HCT116 (cell line): ENCODE data around the gene MCAM. TPM values are rescaled to one million over a fixed set of nuclear protein-coding genes. Genes with fewer than 3 reads are reported as not detected.

Source experiments
- ATAC-seq: fragments of 200-7000 bp; cut with Tn5 transposase; 2 replicates; pipeline ENCODE4 v1.9.1; 2020; ENCODE audit warnings: mild to moderate bottlenecking, moderate library complexity
- BruUV-seq: library from RNA; stranded (reverse); fragments of 400-500 nt; replicated peaks from 2 replicates; lab custom pipeline; 2021; lab: Mats Ljungman, UMichigan
- CTCF ChIA-PET: fragments of 300-600 bp; sonication (Branson Sonifier 250); formaldehyde crosslinking; loops from one replicate; lab custom pipeline; 2021; ENCODE audit warnings: antibody characterized with exemption; lab: Charles Lee
- POLR2A ChIA-PET: fragments of 300-600, 350-600 bp; sonication (Branson Sonifier 250); formaldehyde crosslinking; loops from one replicate; lab custom pipeline; 2021; ENCODE audit warnings: antibody characterized with exemption; lab: Charles Lee
- RAD21 ChIA-PET, 2 experiments: fragments of 300-600 bp; sonication (Branson Sonifier 250); formaldehyde crosslinking; loops; one replicate each; lab custom pipeline; 2023; ENCODE audit warnings: low total read pairs in 2 of 2; ENCODE audit not compliant: uncharacterized antibody in 2 of 2, unreplicated experiment in 2 of 2, low non-redundant PET in 1 of 2; lab: Charles Lee
- DNase-seq: peaks from one replicate; pipeline ENCODE4 v3.0.0-alpha.2; 2010; ENCODE audit warnings: low read depth, low spot score
- H2AFZ ChIP-seq: fragments of 200-600 bp; shearing (Covaris generic), sonication (generic); 2 replicates; pipeline ENCODE4 v1.6.1; 2017; ENCODE audit warnings: low read depth, mixed run types, mixed read lengths, antibody characterized with exemption, low read length; ENCODE audit not compliant: poor library complexity, severe bottlenecking
- H3K27ac ChIP-seq: 2 replicates; pipeline ENCODE4 v1.5.1; 2012; ENCODE audit warnings: low read depth, low read length
- H3K27me3 ChIP-seq: fragments of 200-600 bp; sonication (generic); 2 replicates; pipeline ENCODE4 v1.6.1; 2016; ENCODE audit warnings: mixed run types, low read length, mixed read lengths; ENCODE audit not compliant: insufficient read depth
- H3K36me3 ChIP-seq, 2 experiments: fragments of 200-500 bp in 1 of 2; fragments of 200-600 bp in 1 of 2; sonication (Bioruptor generic) in 1 of 2; sonication (generic) in 1 of 2; 2 replicates each; pipeline versions ENCODE4 v1.5.1 to v1.6.1; 2014 to 2016; ENCODE audit warnings: low read length in 2 of 2, inconsistent platforms in 1 of 2, mixed read lengths in 1 of 2, mixed run types in 1 of 2; ENCODE audit not compliant: insufficient read depth in 2 of 2, control insufficient read depth in 1 of 2
- H3K4me1 ChIP-seq, 2 experiments: fragments of 200-600 bp in 1 of 2; sonication (generic) in 1 of 2; 2 replicates each; pipeline versions ENCODE4 v1.5.1 to v1.6.1; 2012 to 2017; ENCODE audit warnings: low read length in 2 of 2, inconsistent platforms in 1 of 2, mild to moderate bottlenecking in 1 of 2, mixed read lengths in 1 of 2, mixed run types in 1 of 2, moderate library complexity in 1 of 2; ENCODE audit not compliant: insufficient read depth in 2 of 2, control insufficient read depth in 1 of 2
- H3K4me2 ChIP-seq: fragments of 200-600 bp; sonication (generic); 2 replicates; pipeline ENCODE4 v1.6.1; 2017; ENCODE audit warnings: mixed run types, low read length, mixed read lengths
- H3K4me3 ChIP-seq, 2 experiments: fragments of 200-600 bp in 1 of 2; sonication (generic) in 1 of 2; replicated peaks in 1 of 2; 2 replicates each; pipeline ENCODE4 v1.5.1; 2011 to 2016; ENCODE audit warnings: low read length in 2 of 2, control low read depth in 1 of 2, low read depth in 1 of 2, mild to moderate bottlenecking in 1 of 2, mixed read lengths in 1 of 2, mixed run types in 1 of 2
- H3K79me2 ChIP-seq: fragments of 200-600 bp; sonication (generic); 2 replicates; pipeline ENCODE4 v1.6.1; 2017; ENCODE audit warnings: mild to moderate bottlenecking, mixed run types, low read length, moderate library complexity, mixed read lengths; ENCODE audit not compliant: insufficient read depth
- H3K9ac ChIP-seq: fragments of 200-600 bp; sonication (generic); 2 replicates; pipeline ENCODE4 v1.6.1; 2016; ENCODE audit warnings: low read length, mixed read lengths
- H3K9me2 ChIP-seq: fragments of 200-600 bp; sonication (generic), shearing (Covaris generic); 2 replicates; pipeline ENCODE4 v1.6.1; 2017; ENCODE audit warnings: mixed run types, mild to moderate bottlenecking, moderate library complexity; ENCODE audit not compliant: insufficient read depth
- H3K9me3 ChIP-seq, 2 experiments: fragments of 200-500 bp in 1 of 2; fragments of 200-600 bp in 1 of 2; sonication (Bioruptor generic) in 1 of 2; sonication (generic) in 1 of 2; 2 replicates each; pipeline ENCODE4 v1.6.1; 2014 to 2017; ENCODE audit warnings: low read length in 2 of 2, mixed read lengths in 2 of 2, inconsistent platforms in 1 of 2, low read depth in 1 of 2, mild to moderate bottlenecking in 1 of 2, mixed run types in 1 of 2, moderate library complexity in 1 of 2; ENCODE audit not compliant: control insufficient read depth in 1 of 2, insufficient read depth in 1 of 2
- H4K20me1 ChIP-seq: fragments of 200-600 bp; sonication (generic), shearing (Covaris generic); 2 replicates; pipeline ENCODE4 v1.6.1; 2017; ENCODE audit warnings: mixed run types, mild to moderate bottlenecking, moderate library complexity; ENCODE audit not compliant: insufficient read depth
- ATF3 ChIP-seq: IDR thresholded peaks from 2 replicates; pipeline ENCODE4 v1.6.1; 2012
- CBX3 ChIP-seq: IDR thresholded peaks from 2 replicates; pipeline ENCODE4 v1.6.1; 2012; ENCODE audit warnings: low read depth
- CEBPB ChIP-seq: IDR thresholded peaks from 2 replicates; pipeline ENCODE4 v1.6.1; 2012; ENCODE audit warnings: low read depth
- CTCF ChIP-seq, 3 experiments: fragments of 200-600 bp in 1 of 3; sonication (generic) in 1 of 3; IDR thresholded peaks in 2 of 3; conservative IDR thresholded peaks in 1 of 3; 2 replicates each; pipeline ENCODE4 v1.5.1; 2012 to 2017; ENCODE audit warnings: low read depth in 2 of 3, low read length in 2 of 3, antibody characterized with exemption in 1 of 3, borderline replicate concordance in 1 of 3, control low read depth in 1 of 3, mild to moderate bottlenecking in 1 of 3, mixed read lengths in 1 of 3, mixed run types in 1 of 3, moderate library complexity in 1 of 3; ENCODE audit not compliant: insufficient read depth in 1 of 3
- EGR1 ChIP-seq: IDR thresholded peaks from 2 replicates; pipeline ENCODE4 v1.6.1; 2012; ENCODE audit warnings: low read depth
- ELF1 ChIP-seq: IDR thresholded peaks from 2 replicates; pipeline ENCODE4 v1.6.1; 2012; ENCODE audit warnings: low read depth, borderline replicate concordance
- EZH2 ChIP-seq: fragments of 200-600 bp; sonication (generic); IDR thresholded peaks from 2 replicates; pipeline ENCODE4 v1.6.1; 2017; ENCODE audit warnings: antibody characterized with exemption, mixed run types
- FOSL1 ChIP-seq: IDR thresholded peaks from 2 replicates; pipeline ENCODE4 v1.6.1; 2012; ENCODE audit warnings: low read depth
- JUND ChIP-seq: IDR thresholded peaks from 2 replicates; pipeline ENCODE4 v1.6.1; 2012
- MAX ChIP-seq: IDR thresholded peaks from 2 replicates; pipeline ENCODE4 v1.6.1; 2012
- POLR2A ChIP-seq: IDR thresholded peaks from 2 replicates; pipeline ENCODE4 v1.7.0; 2011; ENCODE audit warnings: borderline replicate concordance; ENCODE audit not compliant: insufficient read depth, insufficient read length; ENCODE audit errors: extremely low read depth
- POLR2AphosphoS5 ChIP-seq: IDR thresholded peaks from 2 replicates; pipeline ENCODE4 v1.6.1; 2011; ENCODE audit warnings: mild to moderate bottlenecking, low read depth, low read length, moderate library complexity
- SP1 ChIP-seq: IDR thresholded peaks from 2 replicates; pipeline ENCODE4 v1.6.1; 2012; ENCODE audit warnings: low read depth
- SRF ChIP-seq: IDR thresholded peaks from 2 replicates; pipeline ENCODE4 v1.6.1; 2012; ENCODE audit warnings: low read depth
- TCF7L2 ChIP-seq: IDR thresholded peaks from 2 replicates; pipeline ENCODE4 v1.7.0; 2011; ENCODE audit warnings: borderline replicate concordance, inconsistent platforms; ENCODE audit not compliant: insufficient read depth, insufficient read length; ENCODE audit errors: extremely low read depth
- YY1 ChIP-seq: IDR thresholded peaks from 2 replicates; pipeline ENCODE4 v1.6.1; 2011; ENCODE audit warnings: low read length, low read depth, moderate library complexity, mild to moderate bottlenecking; ENCODE audit not compliant: insufficient replicate concordance; ENCODE audit errors: extremely low read depth
- ZBTB33 ChIP-seq: IDR thresholded peaks from 2 replicates; pipeline ENCODE4 v1.6.1; 2011; ENCODE audit warnings: mild to moderate bottlenecking, low read length, moderate library complexity; ENCODE audit not compliant: insufficient replicate concordance; ENCODE audit errors: extremely low read depth
- ZFX ChIP-seq: fragments of 450-650 bp; IDR thresholded peaks from 2 replicates; pipeline ENCODE4 v1.6.1; 2017
- intact Hi-C: fragments of 100-400 bp; cut with micrococcal nuclease; formaldehyde crosslinking; loops from 2 replicates; pipeline ENCODE4 v1.10.0; 2022
- total RNA-seq: library from RNA; stranded (reverse); gene quantifications from one replicate; pipeline ENCODE4 v1.2.1, GENCODE V29; 2021; ENCODE audit not compliant: unreplicated experiment

Gene MCAM
- total RNA-seq, 1 experiment from 2014 or later, result 17.4 TPM

GRCh38 chr11:119345685-119346084, 28.8 kb upstream of the MCAM start:
- Histone ChIP-seq H3K4me1 (no peaks in the 10 kb centered on the region), H3K27ac (no peak overlapping the region), H2AFZ (no peak overlapping the region), H3K9ac (no peak overlapping the region), H3K36me3 (no peaks in the 10 kb centered on the region), H3K4me2 (no peak overlapping the region), H3K4me3 (no peak overlapping the region), H3K9me2 (no peaks in the 10 kb centered on the region), H3K9me3 (no peaks in the 10 kb centered on the region), H3K79me2 (no peaks in the 10 kb centered on the region), H3K27me3 (no peaks in the 10 kb centered on the region), H4K20me1 (no peaks in the 10 kb centered on the region)
- ChIA-PET POLR2A (no interaction called here), CTCF (interaction anchor here (1.6 kb wide), 1 partner anchor 11 kb away, joined by 7 read pairs; no protein-coding TSS in a partner anchor), RAD21 (no interaction called here)
- no peak for DNase-seq
- no peak for TF ChIP-seq TCF7L2
- TF ChIP-seq SP1, result no peak
- no peak for TF ChIP-seq SRF
- no peak for TF ChIP-seq ZFX
- TF ChIP-seq JUND, result no peak
- TF ChIP-seq CEBPB, result no peak
- no peak for TF ChIP-seq ZBTB33
- TF ChIP-seq POLR2A, result no peak
- TF ChIP-seq FOSL1, result no peak
- TF ChIP-seq EZH2, result no peak
- TF ChIP-seq ATF3, result no peak
- no peak for TF ChIP-seq ELF1
- TF ChIP-seq CTCF (IDR thresholded peaks at IDR 0.05 in 2 of 3, conservative IDR thresholded peaks at IDR 0.05 in 1 of 3; ENCODE audit: borderline replicate concordance in 1 of 3, insufficient read depth in 1 of 3, low read depth in 2 of 3, low read length in 2 of 3), result no peak
- TF ChIP-seq YY1, result no peak
- TF ChIP-seq EGR1, result no peak
- TF ChIP-seq POLR2AphosphoS5, result no peak
- no peak for TF ChIP-seq CBX3
- TF ChIP-seq MAX, result no peak
- intact Hi-C loops, result no loop called here
- no TSS peak for BruUV-seq
- no peak for ATAC-seq
